SU-DHL-6 (cell line): ENCODE data around the gene CHADL.

Experiments
- H2AFZ ChIP-seq: fragments of 200-600 bp; sonication (generic); 2 replicates; pipeline ENCODE4 v1.6.1; 2014; ENCODE audit warnings: low read depth, mild to moderate bottlenecking, moderate library complexity, mixed read lengths, antibody characterized with exemption, low read length; ENCODE audit not compliant: severe bottlenecking
- H3F3A ChIP-seq: fragments of 200-600 bp; shearing (Covaris generic); 2 replicates; pipeline ENCODE4 v1.6.0; 2016; ENCODE audit warnings: antibody characterized with exemption, mild to moderate bottlenecking; ENCODE audit not compliant: insufficient read depth
- H3K27ac ChIP-seq: fragments of 200-600 bp; sonication (generic); 2 replicates; pipeline ENCODE4 v1.5.1; 2016; ENCODE audit warnings: low read depth, mild to moderate bottlenecking, low read length, moderate library complexity, mixed read lengths
- H3K27me3 ChIP-seq: fragments of 200-600 bp; sonication (generic), shearing (Covaris generic); 2 replicates; pipeline ENCODE4 v1.6.0; 2014; ENCODE audit warnings: mild to moderate bottlenecking, low read length
- H3K36me3 ChIP-seq: fragments of 200-600 bp; sonication (generic); 2 replicates; pipeline ENCODE4 v1.6.1; 2014; ENCODE audit warnings: mild to moderate bottlenecking, low read length, mixed read lengths
- H3K4me2 ChIP-seq: fragments of 300-600, 200-600 bp; shearing (Covaris generic), sonication (generic); 2 replicates; pipeline ENCODE4 v1.6.0; 2014; ENCODE audit warnings: low read length, low read depth, mild to moderate bottlenecking; ENCODE audit not compliant: poor library complexity, severe bottlenecking
- H3K4me3 ChIP-seq: fragments of 200-600 bp; sonication (generic); 2 replicates; pipeline ENCODE4 v1.5.1; 2014; ENCODE audit warnings: antibody characterized with exemption, low read length, mild to moderate bottlenecking, mixed read lengths; ENCODE audit not compliant: insufficient read depth, poor library complexity, severe bottlenecking
- H3K79me2 ChIP-seq: fragments of 200-600 bp; sonication (generic); 2 replicates; pipeline ENCODE4 v1.6.1; 2014; ENCODE audit warnings: mild to moderate bottlenecking, low read length, moderate library complexity; ENCODE audit not compliant: insufficient read depth
- H3K9ac ChIP-seq: fragments of 200-600 bp; sonication (generic); 2 replicates; pipeline ENCODE4 v1.7.0; 2014; ENCODE audit warnings: mild to moderate bottlenecking, low read length
- H3K9me2 ChIP-seq: fragments of 200-600 bp; sonication (generic); replicated peaks from 2 replicates; pipeline ENCODE4 v1.6.1; 2014; ENCODE audit warnings: low read length; ENCODE audit not compliant: insufficient read depth
- H3K9me3 ChIP-seq: fragments of 200-600 bp; sonication (generic); 2 replicates; pipeline ENCODE4 v1.6.1; 2014; ENCODE audit warnings: low read length, mixed read lengths; ENCODE audit not compliant: insufficient read depth
- H4K20me1 ChIP-seq: fragments of 200-600 bp; sonication (generic); 2 replicates; pipeline ENCODE4 v1.6.1; 2014; ENCODE audit warnings: low read depth, mild to moderate bottlenecking, antibody characterized with exemption, low read length, moderate library complexity, mixed read lengths
- EZH2phosphoT487 ChIP-seq: fragments of 200-600 bp; sonication (generic), shearing (Covaris generic); conservative IDR thresholded peaks from 2 replicates; pipeline ENCODE4 v1.6.1; 2018; ENCODE audit warnings: mild to moderate bottlenecking, antibody characterized with exemption, low read length, moderate library complexity, mixed read lengths
- TF ChIP-seq, protein P1 (sequence below): fragments of 200-600 bp; sonication (generic); IDR thresholded peaks from one replicate; pipeline ENCODE4 v1.5.1; 2017; ENCODE audit warnings: antibody characterized with exemption, mild to moderate bottlenecking, low read length, moderate library complexity; ENCODE audit not compliant: insufficient read depth, poor library complexity, severe bottlenecking

The CHADL gene

DNA sequence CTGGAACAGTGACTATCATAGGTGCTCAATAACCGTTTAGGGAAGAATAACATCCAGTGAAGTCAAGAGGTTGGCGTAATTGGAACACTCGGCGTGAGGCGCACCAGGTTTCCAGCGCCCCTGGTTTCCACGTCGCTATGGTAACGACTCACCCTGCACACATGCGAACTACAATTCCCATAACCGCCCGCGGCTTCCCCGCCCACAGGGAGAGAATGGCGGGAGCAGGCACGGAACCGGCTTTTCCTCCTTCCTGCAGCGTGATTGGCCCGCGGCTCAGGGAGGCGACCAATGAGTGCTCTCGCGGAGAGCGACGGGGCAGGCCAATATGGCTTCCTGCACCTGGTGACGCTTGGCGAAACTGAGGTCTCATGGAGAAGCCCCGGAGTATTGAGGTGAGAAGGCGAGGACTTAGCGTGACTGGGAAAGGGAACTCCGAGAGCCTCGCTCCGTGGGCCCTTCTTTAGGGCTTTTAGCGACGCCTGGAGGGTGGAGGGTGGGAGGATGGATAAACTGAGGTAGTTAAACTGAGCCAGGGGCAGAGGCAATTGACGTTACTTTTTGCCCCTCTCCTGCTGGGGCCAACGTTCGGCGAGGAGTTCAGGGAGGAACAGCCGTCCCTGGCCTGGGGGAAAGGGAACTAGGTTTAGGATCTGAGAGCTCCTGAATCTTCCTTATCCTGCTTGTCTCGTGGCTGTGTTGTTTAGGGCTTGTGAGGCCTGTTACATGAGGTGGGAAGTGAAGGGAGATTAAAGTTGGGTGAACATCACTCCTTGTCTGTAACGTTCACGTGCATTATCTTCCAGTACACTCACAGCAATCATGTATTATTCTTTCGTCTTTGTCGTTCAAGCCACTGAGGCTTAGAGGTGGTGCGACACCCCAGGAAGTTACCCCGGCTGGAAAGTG is 35.5 kb downstream of the CHADL start, which contains the start of gene L3MBTL2:
TSS of gene L3MBTL2 (plus strand) at position 321 of the 909 bp plus-strand sequence. CDS start at position 372, 51 bp downstream.
- Histone ChIP-seq H3K9me3 (no peaks in the 10 kb centered on the region), H3F3A (peaks cover 20% of the 10 kb centered on the region), H3K27me3 (no peaks in the 10 kb centered on the region), H4K20me1 (no peaks in the 10 kb centered on the region), H3K27ac (peak within 1 kb of the TSS; percentile 91), H3K36me3 (peaks cover 3% of the 10 kb centered on the region; the same call in 1 of the 2 replicates), H3K4me3 (peak within 1 kb of the TSS; percentile 68), H3K9ac (peak within 1 kb of the TSS; percentile 76), H3K9me2 (no peaks in the 10 kb centered on the region), H3K79me2 (peaks cover 25% of the 10 kb centered on the region), H3K4me2 (peak within 1 kb of the TSS; percentile 77), H2AFZ (peak within 1 kb of the TSS; percentile 54)
- TF ChIP-seq EZH2phosphoT487: no peak
- TF ChIP-seq, protein P1, sequence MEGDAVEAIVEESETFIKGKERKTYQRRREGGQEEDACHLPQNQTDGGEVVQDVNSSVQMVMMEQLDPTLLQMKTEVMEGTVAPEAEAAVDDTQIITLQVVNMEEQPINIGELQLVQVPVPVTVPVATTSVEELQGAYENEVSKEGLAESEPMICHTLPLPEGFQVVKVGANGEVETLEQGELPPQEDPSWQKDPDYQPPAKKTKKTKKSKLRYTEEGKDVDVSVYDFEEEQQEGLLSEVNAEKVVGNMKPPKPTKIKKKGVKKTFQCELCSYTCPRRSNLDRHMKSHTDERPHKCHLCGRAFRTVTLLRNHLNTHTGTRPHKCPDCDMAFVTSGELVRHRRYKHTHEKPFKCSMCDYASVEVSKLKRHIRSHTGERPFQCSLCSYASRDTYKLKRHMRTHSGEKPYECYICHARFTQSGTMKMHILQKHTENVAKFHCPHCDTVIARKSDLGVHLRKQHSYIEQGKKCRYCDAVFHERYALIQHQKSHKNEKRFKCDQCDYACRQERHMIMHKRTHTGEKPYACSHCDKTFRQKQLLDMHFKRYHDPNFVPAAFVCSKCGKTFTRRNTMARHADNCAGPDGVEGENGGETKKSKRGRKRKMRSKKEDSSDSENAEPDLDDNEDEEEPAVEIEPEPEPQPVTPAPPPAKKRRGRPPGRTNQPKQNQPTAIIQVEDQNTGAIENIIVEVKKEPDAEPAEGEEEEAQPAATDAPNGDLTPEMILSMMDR: no peak

DNA sequence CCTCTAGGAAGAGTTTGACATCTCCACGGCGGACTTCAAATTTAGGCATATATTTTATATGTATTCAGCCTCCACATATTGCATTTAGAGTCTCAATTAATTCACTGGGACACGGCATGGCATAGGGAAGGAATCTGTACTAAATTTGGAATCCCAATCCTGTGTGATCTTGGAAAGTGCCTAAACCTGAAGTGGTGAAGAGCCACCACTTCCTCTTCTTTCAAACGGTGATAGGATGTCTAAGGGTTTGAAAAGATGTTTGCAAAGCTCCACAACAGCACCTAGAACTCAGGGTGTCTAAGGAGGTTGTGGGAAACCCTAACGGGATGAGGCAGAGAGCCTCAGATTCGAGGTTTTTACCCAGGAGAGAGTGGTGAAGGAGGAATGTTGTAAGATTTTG is 36.7 kb downstream of the CHADL start:
- no peak overlapping the region for H3K27ac ChIP-seq
- no peaks in the 10 kb centered on the region for H3K9me3 ChIP-seq
- H3K36me3 ChIP-seq: peaks cover 3% of the 10 kb centered on the region; the same call in 1 of the 2 replicates
- no peak overlapping the region for H3K4me3 ChIP-seq
- peaks cover 20% of the 10 kb centered on the region for H3F3A ChIP-seq
- no peak overlapping the region for H2AFZ ChIP-seq
- H3K27me3 ChIP-seq: no peaks in the 10 kb centered on the region
- TF ChIP-seq EZH2phosphoT487: no peak
- TF ChIP-seq, protein P1: no peak
- H3K4me2 ChIP-seq: no peak overlapping the region
- no peaks in the 10 kb centered on the region for H3K9me2 ChIP-seq
- H4K20me1 ChIP-seq: no peaks in the 10 kb centered on the region
- H3K79me2 ChIP-seq: peaks cover 25% of the 10 kb centered on the region
- H3K9ac ChIP-seq: no peak overlapping the region

DNA sequence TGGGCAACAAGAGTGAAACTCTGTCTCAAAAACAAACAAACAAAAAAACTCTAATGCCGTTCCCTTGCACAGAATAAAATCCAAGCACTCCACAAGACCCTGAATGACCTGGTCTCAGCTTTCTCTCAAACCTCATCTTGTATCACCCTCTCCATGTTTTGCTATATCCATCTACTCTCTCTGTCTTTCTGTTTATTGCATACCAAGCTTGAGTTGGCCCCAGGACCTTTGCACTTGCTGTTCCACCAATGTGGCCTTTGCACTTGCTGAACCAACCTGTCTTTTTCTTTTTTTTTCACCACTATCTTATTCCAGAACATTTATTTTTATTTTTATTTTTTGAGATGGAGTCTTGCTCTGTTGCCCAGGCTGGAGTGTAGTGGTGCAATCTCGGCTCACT is 37.6 kb downstream of the CHADL start:
- Histone ChIP-seq H4K20me1 (no peaks in the 10 kb centered on the region), H3K9me2 (no peaks in the 10 kb centered on the region), H3K27ac (no peak overlapping the region), H3F3A (peaks cover 20% of the 10 kb centered on the region), H3K9ac (no peak overlapping the region), H3K79me2 (peaks cover 18% of the 10 kb centered on the region), H3K36me3 (no peaks in the 10 kb centered on the region; the same call in 1 of the 2 replicates), H2AFZ (no peak overlapping the region), H3K4me2 (no peak overlapping the region), H3K4me3 (no peak overlapping the region), H3K9me3 (no peaks in the 10 kb centered on the region), H3K27me3 (no peaks in the 10 kb centered on the region)
- TF ChIP-seq, protein P1: no peak
- no peak for TF ChIP-seq EZH2phosphoT487
